K562 (cell line): ENCODE measurements around the gene MPPED1. TPM values are rescaled to one million over a fixed set of nuclear protein-coding genes. Genes with fewer than 3 reads are reported as not detected.

Experiments
- ATAC-seq: fragments of 200-7000 bp; cut with Tn5 transposase; 3 replicates; pipeline ENCODE4 v1.9.1; 2020; ENCODE audit warnings: moderate library complexity
- BruUV-seq: library from RNA; stranded (reverse); fragments of 400-500 nt; replicated peaks from 2 replicates; lab custom pipeline; 2021; lab: Mats Ljungman, UMichigan
- CTCF ChIA-PET: fragments of 300-600 bp; formaldehyde crosslinking; extraction: SDS; loops from one replicate; lab custom pipeline; 2021; ENCODE audit warnings: low intra/inter-chr PET ratio; lab: Yijun Ruan, JAX
- POLR2A ChIA-PET: fragments of 300-600, 350-650 bp; sonication (Branson Sonifier 250); formaldehyde crosslinking; extraction: SDS; loops from one replicate; lab custom pipeline; 2021; ENCODE audit warnings: antibody characterized with exemption, inconsistent platforms; lab: Yijun Ruan, JAX
- DNase-seq, 4 experiments: peaks; one replicate each; pipeline versions ENCODE4 v3.0.0 to v3.0.0-alpha.2; 2011 to 2018; ENCODE audit warnings: low spot score in 3 of 4, mixed read lengths in 3 of 4; ENCODE audit errors: extremely low read depth in 1 of 4
- FAIRE-seq: peaks from 2 replicates; lab custom pipeline; 2011; peaks lifted over from hg19 to GRCh38; lab: Jason Lieb, UNC
- H2AFZ ChIP-seq: 2 replicates; pipeline ENCODE4 v1.6.0; 2011; ENCODE audit warnings: low read depth, low read length, control low read depth, inconsistent platforms
- H3K27ac ChIP-seq: fragments of 200-600 bp; 3 replicates; pipeline ENCODE4 v1.8.0; 2011; ENCODE audit warnings: low read depth, mild to moderate bottlenecking, control low read depth, inconsistent platforms, low read length, moderate library complexity, mixed read lengths; ENCODE audit errors: extremely low read depth
- H3K27me3 ChIP-seq, 2 experiments: fragments of 300-600 bp in 1 of 2; 2 replicates in 1 of 2; 3 replicates in 1 of 2; pipeline versions ENCODE4 v1.6.0 to v1.8.0; 2011; ENCODE audit warnings: inconsistent platforms in 2 of 2, low read length in 2 of 2, mild to moderate bottlenecking in 1 of 2, mixed read lengths in 1 of 2, moderate library complexity in 1 of 2; ENCODE audit not compliant: control insufficient read depth in 2 of 2, insufficient read depth in 2 of 2
- H3K36me3 ChIP-seq: fragments of 300-600 bp; 3 replicates; pipeline ENCODE4 v1.8.0; 2011; ENCODE audit warnings: mild to moderate bottlenecking, low read length, inconsistent platforms; ENCODE audit not compliant: control insufficient read depth, insufficient read depth
- H3K4me1 ChIP-seq, 2 experiments: fragments of 200-600 bp in 1 of 2; replicated peaks in 1 of 2; 2 replicates in 1 of 2; 3 replicates in 1 of 2; pipeline versions ENCODE4 v1.5.1 to v1.8.0; 2011; ENCODE audit warnings: inconsistent platforms in 2 of 2, low read length in 2 of 2, mild to moderate bottlenecking in 1 of 2, mixed read lengths in 1 of 2, moderate library complexity in 1 of 2; ENCODE audit not compliant: control insufficient read depth in 2 of 2, insufficient read depth in 2 of 2
- H3K4me2 ChIP-seq: 2 replicates; pipeline ENCODE4 v1.6.1; 2011; ENCODE audit warnings: low read length, control low read depth, inconsistent platforms, mixed read lengths; ENCODE audit not compliant: insufficient read depth
- H3K4me3 ChIP-seq: fragments of 200-600 bp; sonication (generic), shearing (Covaris generic); 2 replicates; pipeline ENCODE4 v1.5.1; 2016; ENCODE audit warnings: control low read depth, inconsistent platforms
- H3K79me2 ChIP-seq: fragments of 200-600 bp; 3 replicates; pipeline ENCODE4 v1.8.0; 2011; ENCODE audit warnings: low read length, inconsistent platforms; ENCODE audit not compliant: control insufficient read depth, insufficient read depth
- H3K9ac ChIP-seq, 2 experiments: 2 replicates each; pipeline versions ENCODE4 v1.6.0 to v1.6.1; 2011; ENCODE audit warnings: low read depth in 2 of 2, low read length in 2 of 2, control low read depth in 1 of 2, inconsistent platforms in 1 of 2, mild to moderate bottlenecking in 1 of 2, mixed read lengths in 1 of 2; ENCODE audit not compliant: insufficient read depth in 1 of 2
- H3K9me1 ChIP-seq: one replicate; pipeline ENCODE4 v1.6.0; 2011; ENCODE audit warnings: inconsistent platforms, mild to moderate bottlenecking, low read length, moderate library complexity; ENCODE audit not compliant: control insufficient read depth, insufficient read depth
- H3K9me3 ChIP-seq: replicated peaks from 2 replicates; pipeline ENCODE4 v1.5.1; 2011; ENCODE audit warnings: low read depth, low read length, inconsistent platforms; ENCODE audit not compliant: control insufficient read depth, insufficient read depth
- H4K20me1 ChIP-seq: replicated peaks from 2 replicates; pipeline ENCODE4 v1.6.1; 2011; ENCODE audit warnings: low read length, inconsistent platforms, mixed read lengths; ENCODE audit not compliant: control insufficient read depth, insufficient read depth
- ARID2 ChIP-seq: fragments of 450-650 bp; IDR thresholded peaks from 2 replicates; pipeline ENCODE4 v1.6.1; 2017; ENCODE audit warnings: antibody characterized with exemption, mild to moderate bottlenecking
- CBFB ChIP-seq: sonication (generic); formaldehyde crosslinking; IDR thresholded peaks from 2 replicates; pipeline ENCODE4 v1.4.0; 2020; ENCODE audit warnings: mild to moderate bottlenecking, missing genetic modification reagents
- CREB1 ChIP-seq, 2 experiments: sonication (generic) in 1 of 2; formaldehyde crosslinking in 1 of 2; IDR thresholded peaks; 2 replicates each; pipeline versions ENCODE4 v1.6.1 to v1.8.0; 2012 to 2022; ENCODE audit warnings: inconsistent platforms in 1 of 2, mild to moderate bottlenecking in 1 of 2, missing genetic modification reagents in 1 of 2, moderate library complexity in 1 of 2
- GABPA ChIP-seq: fragments of 200-800 bp; sonication (Bioruptor generic); conservative IDR thresholded peaks from 2 replicates; pipeline ENCODE4 v1.6.1; 2016; ENCODE audit warnings: low read depth, missing genetic modification characterization, missing compliant biosample characterization
- KDM2B ChIP-seq: fragments of 250-450 bp; sonication (Bioruptor Pico); IDR thresholded peaks from 2 replicates; pipeline ENCODE4 v1.8.0; 2021; ENCODE audit warnings: mild to moderate bottlenecking, moderate library complexity
- RBM14 ChIP-seq: fragments of 200-400 bp; formaldehyde crosslinking; IDR thresholded peaks from 2 replicates; pipeline ENCODE4 v1.6.1; 2018; ENCODE audit warnings: low read depth, mild to moderate bottlenecking, low read length, moderate library complexity, borderline replicate concordance; ENCODE audit not compliant: insufficient read depth
- RFX1 ChIP-seq: fragments of 450-650 bp; IDR thresholded peaks from 2 replicates; pipeline ENCODE4 v1.6.1; 2016; ENCODE audit warnings: mild to moderate bottlenecking, moderate library complexity
- ZNF143 ChIP-seq: sonication (generic); formaldehyde crosslinking; IDR thresholded peaks from 2 replicates; pipeline ENCODE4 v1.9.0; 2022; ENCODE audit warnings: mild to moderate bottlenecking, missing genetic modification reagents
- ZNF584 ChIP-seq: fragments of 200-800 bp; sonication (Bioruptor generic); IDR thresholded peaks from 2 replicates; pipeline ENCODE4 v1.6.1; 2016; ENCODE audit warnings: low read depth, mild to moderate bottlenecking, missing genetic modification characterization, missing compliant biosample characterization
- ZNF764 ChIP-seq: fragments of 250-450 bp; sonication (Bioruptor Pico); IDR thresholded peaks from 2 replicates; pipeline ENCODE4 v1.4.0; 2020; ENCODE audit warnings: low read depth, mild to moderate bottlenecking, moderate library complexity
- WGBS: fragments of 100-300 bp; shearing (Covaris generic); methylation state at CpG from one replicate; pipeline ENCODE4 v1.1.6; 2016; ENCODE audit warnings: low coverage, mixed read lengths; ENCODE audit not compliant: insufficient coverage; ENCODE audit errors: missing lambda C conversion rate; 5-methylcytosine and 5-hydroxymethylcytosine counted together
- in situ Hi-C: fragments of 300-500 bp; cut with MboI; formaldehyde crosslinking; loops from 4 replicates; pipeline ENCODE4 v1.15.0; 2018; ENCODE audit warnings: inconsistent platforms, mixed read lengths
- intact Hi-C: fragments of 100-400 bp; cut with micrococcal nuclease; formaldehyde crosslinking; loops from 2 replicates; pipeline ENCODE4 v1.14.2; 2022
- polyA plus RNA-seq, 8 experiments: library from polyadenylated mRNA; depleted of rRNA in 4 of 8; stranded (reverse) in 5 of 8; unstranded in 3 of 8; fragments of >200 nt; fragmentation: Nextera tagmentation in 2 of 8; fragmentation: Illumina TruSeq in 1 of 8; extraction: Ambion mirVana in 2 of 8; extraction: Trizol in 1 of 8; gene quantifications; 2 replicates each; pipeline versions ENCODE4 v1.2.1 to v1.2.3, GENCODE V29; 2011 to 2014; ENCODE audit warnings: inconsistent platforms in 1 of 8, missing spikeins in 1 of 8
- total RNA-seq, 7 experiments: library from RNA; depleted of rRNA in 6 of 7; stranded (reverse); fragments of >200 nt in 6 of 7; fragmentation: Illumina TruSeq in 2 of 7; extraction: Trizol in 2 of 7; gene quantifications; 2 replicates each; pipeline versions ENCODE4 v1.2.1 to v1.2.3, GENCODE V29; 2011 to 2021; ENCODE audit warnings: low replicate concordance in 1 of 7
- TF ChIP-seq, protein P1 (sequence below), 2 experiments: fragments of 450-650 bp; IDR thresholded peaks; 2 replicates each; pipeline ENCODE4 v1.6.1; 2016; ENCODE audit warnings: mild to moderate bottlenecking in 2 of 2, borderline replicate concordance in 1 of 2, low read depth in 1 of 2, moderate library complexity in 1 of 2
- TF ChIP-seq, protein P2 (sequence below), 2 experiments: fragments of 450-650 bp in 1 of 2; sonication (generic) in 1 of 2; formaldehyde crosslinking in 1 of 2; IDR thresholded peaks in 1 of 2; conservative IDR thresholded peaks in 1 of 2; 2 replicates each; pipeline versions ENCODE4 v1.6.1 to v1.8.1; 2016 to 2023; ENCODE audit warnings: mild to moderate bottlenecking in 2 of 2, moderate library complexity in 2 of 2, inconsistent platforms in 1 of 2, missing genetic modification reagents in 1 of 2

MPPED1 gene
- total and polyA plus RNA-seq, 9 of the 15 experiments (the other 6 are each of a cell fraction or from before 2014, with no cell fraction given) = not detected

DNA sequence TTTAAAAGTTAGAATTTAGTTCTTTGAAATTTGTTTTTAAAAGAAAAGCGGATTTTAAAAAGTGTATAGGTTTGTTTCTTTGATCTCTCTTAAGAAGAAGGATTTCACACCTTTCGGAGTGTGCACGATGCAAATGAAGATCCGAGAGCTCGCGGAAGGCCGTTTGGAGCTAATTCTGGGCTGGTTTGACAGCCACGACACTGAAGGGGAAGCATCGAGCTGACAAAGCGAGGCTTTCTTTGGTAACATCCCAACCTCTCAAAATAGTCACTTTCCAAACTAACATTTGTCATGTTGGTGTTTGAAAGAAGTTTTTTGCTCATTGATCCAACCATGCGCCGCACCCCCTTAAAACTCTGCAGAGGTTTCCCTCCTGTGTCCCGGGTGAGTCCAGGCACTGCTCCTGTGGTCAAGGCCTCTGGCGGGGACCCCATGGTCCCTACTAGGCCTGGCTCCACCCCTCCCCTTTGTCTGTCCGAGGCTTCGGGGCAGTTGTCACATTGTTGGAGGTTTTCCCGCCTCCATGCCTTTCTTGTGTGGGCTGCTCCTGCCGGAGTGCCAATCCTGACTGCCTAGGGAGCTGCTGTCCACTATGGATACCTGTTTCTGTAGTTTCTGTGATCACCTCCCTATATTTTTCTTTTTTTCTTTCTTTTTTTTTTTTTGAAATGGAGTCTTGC, 39.7 kb downstream of the MPPED1 start:
- Histone ChIP-seq H2AFZ (no peak overlapping the region), H3K36me3 (no peaks in the 10 kb centered on the region), H3K9ac (no peak overlapping the region), H3K4me1 (no peaks in the 10 kb centered on the region), H3K4me2 (no peak overlapping the region), H3K79me2 (no peaks in the 10 kb centered on the region), H3K4me3 (no peak overlapping the region), H3K27me3 (no peaks in the 10 kb centered on the region; a peak in 1 of 5 replicates), H4K20me1 (no peaks in the 10 kb centered on the region), H3K9me3 (no peaks in the 10 kb centered on the region), H3K27ac (no peak overlapping the region), H3K9me1 (no peaks in the 10 kb centered on the region)
- in situ Hi-C loops (no loop called here), intact Hi-C loops (no loop called here)
- POLR2A ChIA-PET = interaction anchor here (0.8 kb wide), 1 partner anchor 1122 kb away, joined by 3 read pairs; no protein-coding TSS in a partner anchor
- no TSS peak for BruUV-seq
- ATAC-seq = no peak
- DNase-seq = no peak
- WGBS = 7% methylated on average over 16 of the region's 18 CpGs
- CTCF ChIA-PET = no interaction called here
- FAIRE-seq = no peak
- no peak for TF ChIP-seq CREB1 (IDR thresholded peaks at IDR 0.05)
- no peak for TF ChIP-seq CREB1 (CRISPR knock-in tag; IDR thresholded peaks at IDR 0.05)
- no peak for TF ChIP-seq RFX1
- TF ChIP-seq, protein P1, sequence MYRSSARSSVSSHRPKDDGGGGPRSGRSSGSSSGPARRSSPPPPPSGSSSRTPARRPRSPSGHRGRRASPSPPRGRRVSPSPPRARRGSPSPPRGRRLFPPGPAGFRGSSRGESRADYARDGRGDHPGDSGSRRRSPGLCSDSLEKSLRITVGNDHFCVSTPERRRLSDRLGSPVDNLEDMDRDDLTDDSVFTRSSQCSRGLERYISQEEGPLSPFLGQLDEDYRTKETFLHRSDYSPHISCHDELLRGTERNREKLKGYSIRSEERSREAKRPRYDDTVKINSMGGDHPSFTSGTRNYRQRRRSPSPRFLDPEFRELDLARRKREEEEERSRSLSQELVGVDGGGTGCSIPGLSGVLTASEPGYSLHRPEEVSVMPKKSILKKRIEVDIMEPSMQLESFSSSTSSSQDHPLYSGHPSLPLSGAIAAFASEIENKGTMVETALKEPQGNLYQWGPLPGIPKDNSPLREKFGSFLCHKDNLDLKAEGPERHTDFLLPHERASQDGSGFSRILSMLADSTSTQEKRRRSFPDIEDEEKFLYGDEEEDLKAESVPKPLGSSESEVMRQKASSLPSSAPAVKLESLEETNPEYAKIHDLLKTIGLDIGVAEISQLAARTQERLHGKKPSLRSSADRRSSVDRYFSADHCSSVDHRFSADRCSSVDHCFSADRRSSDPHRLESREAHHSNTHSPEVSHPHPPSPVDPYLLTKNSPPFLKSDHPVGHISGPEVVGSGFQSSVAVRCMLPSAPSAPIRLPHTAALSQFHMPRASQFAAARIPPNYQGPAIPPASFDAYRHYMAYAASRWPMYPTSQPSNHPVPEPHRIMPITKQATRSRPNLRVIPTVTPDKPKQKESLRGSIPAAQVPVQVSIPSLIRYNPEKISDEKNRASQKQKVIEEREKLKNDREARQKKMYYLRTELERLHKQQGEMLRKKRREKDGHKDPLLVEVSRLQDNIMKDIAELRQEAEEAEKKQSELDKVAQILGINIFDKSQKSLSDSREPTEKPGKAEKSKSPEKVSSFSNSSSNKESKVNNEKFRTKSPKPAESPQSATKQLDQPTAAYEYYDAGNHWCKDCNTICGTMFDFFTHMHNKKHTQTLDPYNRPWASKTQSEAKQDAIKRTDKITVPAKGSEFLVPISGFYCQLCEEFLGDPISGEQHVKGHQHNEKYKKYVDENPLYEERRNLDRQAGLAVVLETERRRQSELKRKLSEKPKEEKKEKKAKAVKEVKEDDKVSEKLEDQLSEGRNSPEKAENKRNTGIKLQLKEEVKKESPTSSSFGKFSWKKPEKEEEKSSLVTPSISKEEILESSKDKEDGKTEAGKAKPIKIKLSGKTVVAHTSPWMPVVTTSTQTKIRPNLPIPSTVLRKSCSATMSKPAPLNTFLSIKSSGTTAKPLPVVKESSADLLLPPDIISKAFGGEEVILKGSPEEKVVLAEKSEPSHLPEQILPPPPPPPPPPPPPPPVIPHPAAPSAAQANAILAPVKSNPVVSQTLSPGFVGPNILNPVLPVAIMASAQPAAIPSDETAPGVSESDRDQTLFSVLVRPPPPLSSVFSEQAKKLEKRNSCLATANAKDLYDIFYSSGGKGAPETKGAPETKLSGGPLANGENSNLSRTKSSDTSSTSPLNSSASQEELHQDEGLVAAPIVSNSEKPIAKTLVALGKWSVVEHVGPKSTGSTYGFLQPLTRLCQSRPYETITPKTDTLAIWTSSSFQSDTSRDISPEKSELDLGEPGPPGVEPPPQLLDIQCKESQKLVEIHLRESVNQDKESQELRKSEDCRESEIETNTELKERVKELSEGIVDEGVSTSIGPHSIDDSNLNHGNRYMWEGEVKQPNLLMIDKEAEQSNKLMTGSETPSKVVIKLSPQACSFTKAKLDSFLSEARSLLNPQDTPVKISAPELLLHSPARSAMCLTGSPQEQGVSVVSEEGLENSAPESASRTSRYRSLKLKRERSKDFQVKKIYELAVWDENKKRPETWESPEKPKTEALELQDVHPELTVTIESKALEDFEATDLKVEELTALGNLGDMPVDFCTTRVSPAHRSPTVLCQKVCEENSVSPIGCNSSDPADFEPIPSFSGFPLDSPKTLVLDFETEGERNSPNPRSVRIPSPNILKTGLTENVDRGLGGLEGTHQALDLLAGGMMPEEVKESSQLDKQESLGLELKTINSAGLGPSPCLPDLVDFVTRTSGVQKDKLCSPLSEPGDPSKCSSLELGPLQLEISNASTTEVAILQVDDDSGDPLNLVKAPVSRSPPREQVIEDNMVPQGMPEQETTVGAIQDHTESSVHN (IDR thresholded peaks at IDR 0.05; ENCODE audit: borderline replicate concordance in 1 of 2, low read depth in 1 of 2) = no peak
- TF ChIP-seq, protein P2, sequence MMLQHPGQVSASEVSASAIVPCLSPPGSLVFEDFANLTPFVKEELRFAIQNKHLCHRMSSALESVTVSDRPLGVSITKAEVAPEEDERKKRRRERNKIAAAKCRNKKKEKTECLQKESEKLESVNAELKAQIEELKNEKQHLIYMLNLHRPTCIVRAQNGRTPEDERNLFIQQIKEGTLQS (IDR thresholded peaks at IDR 0.05) = no peak
- TF ChIP-seq, protein P2 (CRISPR knock-in tag; conservative IDR thresholded peaks at IDR 0.05) = no peak
- TF ChIP-seq CBFB (CRISPR knock-in tag) = no peak
- no peak for TF ChIP-seq RBM14
- TF ChIP-seq ZNF584 (CRISPR knock-in tag) = no peak
- no peak for TF ChIP-seq GABPA (tag)
- no peak for TF ChIP-seq KDM2B (CRISPR knock-in tag)
- TF ChIP-seq ARID2 = no peak
- no peak for TF ChIP-seq ZNF764 (CRISPR knock-in tag)
- no peak for TF ChIP-seq ZNF143 (CRISPR knock-in tag)
